ENCODE results near the gene ALDH18A1.

Gene ALDH18A1

DNA sequence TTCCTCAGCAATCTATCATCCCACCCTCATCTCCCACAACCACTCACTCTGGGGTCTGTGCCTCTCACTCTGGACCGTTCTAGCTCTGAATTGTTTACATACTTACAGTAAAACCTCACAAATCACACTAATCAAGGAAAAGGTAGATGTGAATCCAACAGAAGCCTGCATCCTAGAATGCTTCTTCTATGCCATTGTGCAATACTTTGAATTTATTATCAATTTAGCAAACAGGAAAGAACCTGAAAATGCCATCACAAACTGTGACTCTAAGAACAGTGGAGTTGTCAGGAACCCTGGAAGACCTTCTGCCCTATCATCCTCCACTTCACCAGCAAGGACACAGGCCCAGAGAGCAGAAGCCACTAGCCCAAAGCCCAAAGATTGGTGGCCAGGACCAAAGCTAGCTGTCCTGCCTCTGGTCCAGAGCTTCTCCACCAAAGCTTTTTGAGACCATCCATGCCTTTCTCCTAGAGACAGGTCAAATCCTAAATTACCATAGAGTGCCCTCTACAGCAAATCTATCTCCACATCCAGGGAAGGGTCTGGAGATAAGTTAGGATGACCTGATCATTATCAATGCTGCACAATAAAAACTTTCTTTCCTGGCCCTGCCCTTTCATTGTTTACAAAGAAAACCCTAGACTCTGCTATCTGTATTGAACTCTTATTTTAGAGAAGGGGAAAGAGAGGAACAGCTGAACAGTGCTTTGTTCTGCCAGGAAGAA lies 97.8 kb downstream of the ALDH18A1 start:
- DNase-seq (ENCODE audit: low read depth), result no peak
- no peak overlapping the region for H3K4me3 ChIP-seq (ENCODE audit: low read depth, low read length)
- TF ChIP-seq, protein P1, sequence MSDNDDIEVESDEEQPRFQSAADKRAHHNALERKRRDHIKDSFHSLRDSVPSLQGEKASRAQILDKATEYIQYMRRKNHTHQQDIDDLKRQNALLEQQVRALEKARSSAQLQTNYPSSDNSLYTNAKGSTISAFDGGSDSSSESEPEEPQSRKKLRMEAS (IDR thresholded peaks at IDR 0.05; ENCODE audit: low read depth, low read length), result no peak

DNA sequence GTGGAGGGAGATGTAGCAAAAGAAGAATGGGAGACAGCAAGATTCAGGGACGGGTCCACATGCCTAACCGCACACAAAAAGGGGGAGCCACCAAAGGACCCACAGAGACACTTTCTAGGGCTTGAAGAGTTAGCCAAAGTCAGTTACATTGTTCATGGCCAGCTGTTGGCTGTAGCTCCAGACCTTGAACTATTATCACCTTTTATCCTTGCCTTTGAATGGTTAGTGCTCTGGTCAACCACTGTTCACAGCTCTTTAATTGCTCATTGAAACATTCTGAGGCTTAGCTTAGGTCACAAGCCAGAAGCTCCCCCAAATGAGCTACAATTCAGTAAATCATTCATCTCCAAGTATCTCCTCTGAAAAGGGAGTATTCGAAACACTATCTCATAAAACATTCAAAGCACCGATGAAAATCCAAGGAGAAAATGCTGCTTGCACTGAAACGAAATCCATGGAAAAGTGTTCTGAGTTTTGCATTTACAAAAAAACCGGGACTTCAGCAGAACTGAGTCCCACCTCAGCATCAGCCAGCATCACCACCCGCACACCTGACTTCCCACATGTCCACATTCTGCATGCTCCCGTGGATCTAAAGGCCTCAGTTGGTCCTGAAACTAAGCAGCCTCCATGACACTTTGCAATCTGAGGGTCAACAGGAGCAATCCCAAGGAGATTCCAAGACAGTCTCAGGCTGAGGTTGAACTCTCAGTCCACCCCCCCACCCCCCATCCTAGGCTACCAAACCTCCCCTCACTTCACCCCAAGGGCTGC lies 99.3 kb downstream of the ALDH18A1 start:
- TF ChIP-seq, protein P1 (IDR thresholded peaks at IDR 0.05; ENCODE audit: low read depth, low read length), result no peak
- TF ChIP-seq MYC (IDR thresholded peaks at IDR 0.05; ENCODE audit: low read depth, low read length), result no peak
- TF ChIP-seq, protein P2, sequence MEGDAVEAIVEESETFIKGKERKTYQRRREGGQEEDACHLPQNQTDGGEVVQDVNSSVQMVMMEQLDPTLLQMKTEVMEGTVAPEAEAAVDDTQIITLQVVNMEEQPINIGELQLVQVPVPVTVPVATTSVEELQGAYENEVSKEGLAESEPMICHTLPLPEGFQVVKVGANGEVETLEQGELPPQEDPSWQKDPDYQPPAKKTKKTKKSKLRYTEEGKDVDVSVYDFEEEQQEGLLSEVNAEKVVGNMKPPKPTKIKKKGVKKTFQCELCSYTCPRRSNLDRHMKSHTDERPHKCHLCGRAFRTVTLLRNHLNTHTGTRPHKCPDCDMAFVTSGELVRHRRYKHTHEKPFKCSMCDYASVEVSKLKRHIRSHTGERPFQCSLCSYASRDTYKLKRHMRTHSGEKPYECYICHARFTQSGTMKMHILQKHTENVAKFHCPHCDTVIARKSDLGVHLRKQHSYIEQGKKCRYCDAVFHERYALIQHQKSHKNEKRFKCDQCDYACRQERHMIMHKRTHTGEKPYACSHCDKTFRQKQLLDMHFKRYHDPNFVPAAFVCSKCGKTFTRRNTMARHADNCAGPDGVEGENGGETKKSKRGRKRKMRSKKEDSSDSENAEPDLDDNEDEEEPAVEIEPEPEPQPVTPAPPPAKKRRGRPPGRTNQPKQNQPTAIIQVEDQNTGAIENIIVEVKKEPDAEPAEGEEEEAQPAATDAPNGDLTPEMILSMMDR (IDR thresholded peaks at IDR 0.05; ENCODE audit: low read depth, low read length), result no peak
- no peak for TF ChIP-seq POLR2A (IDR thresholded peaks at IDR 0.05; ENCODE audit: extremely low read depth, insufficient read length)
- no peak overlapping the region for H3K4me3 ChIP-seq (ENCODE audit: low read depth, low read length)
- no peak for DNase-seq (ENCODE audit: low read depth)

All from NB4 (cell line).